OCI-LY1 (cell line): ENCODE data around the gene GNG12.

ENCODE experiments used
- CTCF ChIP-seq: fragments of 200-600 bp; sonication (generic), shearing (Covaris generic); IDR thresholded peaks from 2 replicates; pipeline ENCODE4 v1.5.1; 2017; ENCODE audit warnings: mild to moderate bottlenecking, antibody characterized with exemption, low read length, moderate library complexity, mixed read lengths
- EZH2 ChIP-seq: fragments of 200-600 bp; sonication (generic), shearing (Covaris generic); IDR thresholded peaks from 2 replicates; pipeline ENCODE4 v1.8.0; 2017; ENCODE audit warnings: borderline replicate concordance, mixed run types, mild to moderate bottlenecking, antibody characterized with exemption, low read length, moderate library complexity, mixed read lengths

- no peak for TF ChIP-seq CTCF
- TF ChIP-seq EZH2: no peak
These were observed 63.5 kb downstream of the GNG12 start for GRCh38 chr1:67769633-67770256.
